OCI-LY1 (cell line): Measurements from ENCODE around the gene ERBB4.

Source experiments
- EZH2 ChIP-seq: fragments of 200-600 bp; sonication (generic), shearing (Covaris generic); IDR thresholded peaks from 2 replicates; pipeline ENCODE4 v1.8.0; 2017; ENCODE audit warnings: borderline replicate concordance, mixed run types, mild to moderate bottlenecking, antibody characterized with exemption, low read length, moderate library complexity, mixed read lengths
- TF ChIP-seq, protein P1 (sequence below): fragments of 200-600 bp; sonication (generic), shearing (Covaris generic); IDR thresholded peaks from 2 replicates; pipeline ENCODE4 v1.5.1; 2017; ENCODE audit warnings: mild to moderate bottlenecking, antibody characterized with exemption, low read length, moderate library complexity, mixed read lengths

GRCh38 chr2:212299333-212299732 lies 239.3 kb downstream of the ERBB4 start:
- TF ChIP-seq, protein P1, sequence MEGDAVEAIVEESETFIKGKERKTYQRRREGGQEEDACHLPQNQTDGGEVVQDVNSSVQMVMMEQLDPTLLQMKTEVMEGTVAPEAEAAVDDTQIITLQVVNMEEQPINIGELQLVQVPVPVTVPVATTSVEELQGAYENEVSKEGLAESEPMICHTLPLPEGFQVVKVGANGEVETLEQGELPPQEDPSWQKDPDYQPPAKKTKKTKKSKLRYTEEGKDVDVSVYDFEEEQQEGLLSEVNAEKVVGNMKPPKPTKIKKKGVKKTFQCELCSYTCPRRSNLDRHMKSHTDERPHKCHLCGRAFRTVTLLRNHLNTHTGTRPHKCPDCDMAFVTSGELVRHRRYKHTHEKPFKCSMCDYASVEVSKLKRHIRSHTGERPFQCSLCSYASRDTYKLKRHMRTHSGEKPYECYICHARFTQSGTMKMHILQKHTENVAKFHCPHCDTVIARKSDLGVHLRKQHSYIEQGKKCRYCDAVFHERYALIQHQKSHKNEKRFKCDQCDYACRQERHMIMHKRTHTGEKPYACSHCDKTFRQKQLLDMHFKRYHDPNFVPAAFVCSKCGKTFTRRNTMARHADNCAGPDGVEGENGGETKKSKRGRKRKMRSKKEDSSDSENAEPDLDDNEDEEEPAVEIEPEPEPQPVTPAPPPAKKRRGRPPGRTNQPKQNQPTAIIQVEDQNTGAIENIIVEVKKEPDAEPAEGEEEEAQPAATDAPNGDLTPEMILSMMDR, result no peak
- TF ChIP-seq EZH2, result no peak
